Lower leg skin (tissue), 3 donors: ENCODE data around the gene CNTN4.

Experiments used
- POLR2A ChIP-seq, 2 donors: fragments of 450-650 bp; IDR thresholded peaks; one replicate each; pipeline ENCODE4 v1.6.1; 2016 to 2017; ENCODE audit warnings: antibody characterized with exemption in 2 of 2, mild to moderate bottlenecking in 1 of 2, moderate library complexity in 1 of 2
- TF ChIP-seq, protein P1 (sequence below), 3 donors: fragments of 450-650 bp; IDR thresholded peaks; one replicate each; pipeline ENCODE4 v1.5.1; 2016; ENCODE audit warnings: antibody characterized with exemption in 3 of 3, mild to moderate bottlenecking in 3 of 3, moderate library complexity in 2 of 3

DNA sequence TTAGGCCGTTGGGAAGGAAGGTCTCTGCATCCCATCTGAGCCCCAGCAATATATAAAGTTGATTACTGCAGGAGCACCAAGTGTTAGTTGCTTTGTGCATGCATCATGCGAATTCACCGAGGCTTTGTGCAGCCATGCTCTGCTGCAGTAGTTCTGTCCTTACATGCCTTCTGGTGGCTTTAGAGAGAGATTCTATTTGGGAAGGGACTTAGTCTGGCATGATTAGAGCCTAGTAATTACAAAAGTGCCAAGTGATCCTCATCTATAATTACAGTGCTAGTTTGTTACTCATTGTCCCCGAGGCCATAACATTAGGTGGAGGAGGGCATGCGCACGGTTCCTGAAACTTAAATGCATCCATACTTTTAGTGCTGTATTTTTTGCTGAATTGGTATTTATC, 353.6 kb downstream of the CNTN4 start:
- TF ChIP-seq, protein P1, sequence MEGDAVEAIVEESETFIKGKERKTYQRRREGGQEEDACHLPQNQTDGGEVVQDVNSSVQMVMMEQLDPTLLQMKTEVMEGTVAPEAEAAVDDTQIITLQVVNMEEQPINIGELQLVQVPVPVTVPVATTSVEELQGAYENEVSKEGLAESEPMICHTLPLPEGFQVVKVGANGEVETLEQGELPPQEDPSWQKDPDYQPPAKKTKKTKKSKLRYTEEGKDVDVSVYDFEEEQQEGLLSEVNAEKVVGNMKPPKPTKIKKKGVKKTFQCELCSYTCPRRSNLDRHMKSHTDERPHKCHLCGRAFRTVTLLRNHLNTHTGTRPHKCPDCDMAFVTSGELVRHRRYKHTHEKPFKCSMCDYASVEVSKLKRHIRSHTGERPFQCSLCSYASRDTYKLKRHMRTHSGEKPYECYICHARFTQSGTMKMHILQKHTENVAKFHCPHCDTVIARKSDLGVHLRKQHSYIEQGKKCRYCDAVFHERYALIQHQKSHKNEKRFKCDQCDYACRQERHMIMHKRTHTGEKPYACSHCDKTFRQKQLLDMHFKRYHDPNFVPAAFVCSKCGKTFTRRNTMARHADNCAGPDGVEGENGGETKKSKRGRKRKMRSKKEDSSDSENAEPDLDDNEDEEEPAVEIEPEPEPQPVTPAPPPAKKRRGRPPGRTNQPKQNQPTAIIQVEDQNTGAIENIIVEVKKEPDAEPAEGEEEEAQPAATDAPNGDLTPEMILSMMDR (IDR thresholded peaks at IDR 0.05): no peak
- no peak for TF ChIP-seq POLR2A (IDR thresholded peaks at IDR 0.05)
